Inflammatory macrophage treated with lipopolysaccharide for 1 hour (primary cell): ENCODE data around the gene GAB1.

ENCODE experiments used
- DNase-seq, 2 donors: peaks; one replicate each; pipeline ENCODE4 v3.0.0-alpha.2; 2020 to 2022

GAB1 gene

DNA sequence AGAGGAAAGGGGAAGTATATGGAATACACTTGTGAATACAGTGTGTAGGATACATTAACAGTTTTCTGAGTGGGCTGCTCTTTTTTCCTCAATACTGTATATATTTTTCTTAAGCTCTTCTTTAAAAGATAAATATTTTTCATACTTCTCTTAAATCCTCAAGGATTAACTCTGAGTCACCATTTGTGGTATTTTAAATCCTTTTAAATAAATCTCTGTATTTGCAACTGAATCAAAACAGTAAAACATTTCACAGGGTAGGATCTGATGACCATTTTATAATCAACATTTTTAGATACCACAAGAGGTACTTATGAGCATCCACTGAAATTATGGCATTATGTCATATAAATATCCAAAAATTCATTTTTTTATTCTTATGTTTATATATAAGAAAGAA lies 87.6 kb downstream of the GAB1 start:
- no peak for DNase-seq

DNA sequence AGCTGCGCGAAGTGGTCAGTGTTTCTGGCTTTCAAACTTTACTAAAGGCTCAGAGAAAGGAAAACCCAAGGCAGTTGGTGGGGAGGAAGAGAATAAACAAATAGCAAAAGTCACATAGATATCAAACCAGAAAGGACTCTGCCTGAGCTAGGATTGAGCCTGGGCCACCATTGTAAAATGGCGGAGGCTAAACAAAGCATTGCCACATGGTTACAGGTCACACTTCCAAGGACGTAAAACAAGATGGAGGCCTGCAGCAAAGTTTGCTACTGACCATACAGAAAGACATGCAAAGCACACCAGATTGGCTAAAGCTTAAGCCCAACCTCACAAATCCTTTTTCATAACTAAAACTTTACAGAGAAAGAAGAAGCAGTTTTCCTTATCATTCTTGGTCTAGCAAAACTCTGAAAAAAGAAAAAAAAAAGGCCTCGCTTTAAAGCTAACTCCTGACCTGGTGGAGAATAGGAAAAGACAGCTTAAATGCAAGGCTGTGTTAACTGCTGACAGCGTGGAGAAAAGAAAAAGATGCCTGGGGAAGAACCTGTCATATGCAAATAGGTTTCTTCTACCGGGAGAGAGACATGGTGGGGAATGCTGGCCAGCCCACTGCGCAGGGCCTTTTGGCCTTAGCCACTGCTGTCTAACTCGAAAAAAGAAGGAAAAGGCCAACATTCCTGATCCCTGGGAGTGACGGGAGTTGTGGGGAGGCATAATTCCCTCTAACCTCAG lies 95.0 kb downstream of the GAB1 start:
- DNase-seq = no peak

DNA sequence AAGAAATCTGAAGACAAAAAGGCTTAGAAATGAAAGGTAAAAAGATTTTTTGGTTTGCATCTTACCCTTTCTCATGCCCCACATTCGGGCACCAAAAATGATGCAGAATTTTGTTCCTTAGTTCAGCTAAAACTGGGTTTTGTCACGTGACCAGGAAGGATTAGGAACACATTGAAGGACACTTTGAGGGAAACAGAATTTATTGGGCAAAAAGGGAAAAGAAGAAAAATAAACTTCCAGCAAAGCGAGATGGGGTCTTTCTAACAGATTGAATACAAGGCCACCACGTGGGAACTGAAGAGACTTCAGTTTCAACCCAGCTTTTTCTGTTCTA lies 95.5 kb downstream of the GAB1 start:
- DNase-seq = no peak

DNA sequence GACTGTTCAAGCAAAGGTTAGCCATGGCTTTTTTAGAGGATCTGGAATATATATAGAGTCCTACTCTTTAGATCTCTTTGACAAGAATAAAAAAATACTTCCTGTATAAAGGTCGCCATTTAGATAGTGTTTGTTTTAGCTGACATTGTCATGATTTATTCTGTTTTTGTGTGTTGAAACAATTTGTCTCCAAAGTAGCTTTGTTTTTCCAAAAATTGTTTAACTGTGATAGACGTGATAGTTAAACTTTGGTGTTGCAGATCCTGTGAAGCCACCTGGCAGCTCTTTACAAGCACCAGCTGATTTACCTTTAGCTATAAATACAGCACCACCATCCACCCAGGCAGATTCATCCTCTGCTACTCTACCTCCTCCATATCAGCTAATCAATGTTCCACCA lies 96.6 kb downstream of the GAB1 start:
- DNase-seq = no peak

DNA sequence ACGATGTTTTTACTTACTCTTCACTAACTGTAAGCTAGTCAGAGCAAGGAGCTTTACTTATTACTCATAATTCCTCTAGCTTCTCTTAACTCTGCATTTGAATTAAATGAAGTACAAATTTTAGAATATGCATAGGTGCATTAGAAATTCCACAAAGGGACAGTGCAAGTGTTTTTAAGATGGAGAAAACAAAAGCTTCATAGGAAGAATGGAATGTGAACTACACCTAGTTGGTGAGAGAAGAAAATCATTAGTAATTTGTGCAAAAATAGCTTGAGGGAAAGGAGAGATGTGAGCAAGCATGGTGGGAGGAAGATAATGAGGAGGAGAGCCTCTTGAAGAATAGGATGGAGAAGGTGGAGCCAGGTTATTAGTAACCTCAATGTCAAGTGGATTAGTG lies 99.3 kb downstream of the GAB1 start:
- no peak for DNase-seq

DNA sequence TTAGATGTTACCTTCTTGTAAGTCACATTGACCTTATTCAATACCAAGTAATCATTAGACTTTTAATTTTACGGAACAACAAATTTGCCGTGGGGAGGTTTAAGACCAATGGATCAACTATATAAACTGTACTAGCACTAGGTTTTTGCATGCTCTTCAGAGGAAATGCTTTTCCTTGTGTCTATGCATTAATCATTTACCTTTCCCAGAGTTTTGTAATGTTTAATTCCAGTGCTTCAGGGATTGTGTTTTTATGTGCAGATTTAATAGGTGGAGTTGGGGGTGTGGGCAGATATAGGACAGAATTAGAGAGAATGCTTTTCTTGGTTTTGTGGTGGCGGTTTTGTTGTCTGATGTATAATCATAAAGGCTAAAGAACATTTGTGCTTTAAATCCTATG lies 100.8 kb downstream of the GAB1 start:
- no peak for DNase-seq

DNA sequence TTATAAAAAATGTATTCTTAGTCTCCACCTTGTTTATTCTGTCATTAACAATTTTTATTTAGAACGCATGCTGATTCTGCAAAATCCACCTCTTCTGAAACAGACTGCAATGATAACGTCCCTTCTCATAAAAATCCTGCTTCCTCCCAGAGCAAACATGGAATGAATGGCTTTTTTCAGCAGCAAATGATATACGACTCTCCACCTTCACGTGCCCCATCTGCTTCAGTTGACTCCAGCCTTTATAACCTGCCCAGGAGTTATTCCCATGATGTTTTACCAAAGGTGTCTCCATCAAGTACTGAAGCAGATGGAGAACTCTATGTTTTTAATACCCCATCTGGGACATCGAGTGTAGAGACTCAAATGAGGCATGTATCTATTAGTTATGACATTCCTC lies 101.3 kb downstream of the GAB1 start:
- no peak for DNase-seq

DNA sequence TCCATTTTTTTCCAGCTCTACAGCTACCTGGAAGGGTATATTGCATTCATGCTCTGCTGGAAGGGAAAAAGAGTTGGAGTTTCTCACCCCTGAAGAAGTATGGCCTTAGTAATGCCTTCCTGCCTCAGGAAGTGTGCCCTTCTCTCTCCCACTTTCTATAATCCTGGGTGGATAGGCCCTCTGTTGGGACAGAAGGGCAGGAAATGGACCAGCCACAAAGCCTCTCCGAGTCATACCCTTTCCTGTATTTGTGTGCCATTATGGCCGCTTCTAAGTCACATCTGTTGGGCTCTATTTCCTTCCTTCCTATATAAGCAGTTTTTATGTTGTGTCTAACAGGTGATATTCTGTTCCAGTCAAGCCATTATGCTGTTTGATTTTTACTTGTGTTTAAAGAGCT lies 102.0 kb downstream of the GAB1 start:
- no peak for DNase-seq

DNA sequence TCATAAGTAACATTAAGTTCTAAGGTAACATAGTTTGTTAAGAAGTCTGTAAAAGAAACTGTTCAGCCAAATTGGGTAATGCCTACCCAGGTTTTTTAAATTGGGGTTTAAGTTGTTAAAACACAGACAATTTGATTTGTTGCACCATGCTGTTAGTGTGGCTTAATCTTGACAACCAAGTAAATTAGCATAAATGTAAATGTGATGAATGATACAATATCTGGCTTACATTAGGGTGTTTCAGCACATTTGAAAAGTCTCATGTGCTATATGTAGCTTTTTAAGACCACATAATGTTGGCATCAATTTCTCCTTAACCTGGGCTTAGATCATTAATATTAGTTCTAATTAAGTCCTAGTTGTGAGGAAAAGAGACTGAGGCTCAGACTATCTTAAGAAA lies 104.4 kb downstream of the GAB1 start:
- DNase-seq = no peak

DNA sequence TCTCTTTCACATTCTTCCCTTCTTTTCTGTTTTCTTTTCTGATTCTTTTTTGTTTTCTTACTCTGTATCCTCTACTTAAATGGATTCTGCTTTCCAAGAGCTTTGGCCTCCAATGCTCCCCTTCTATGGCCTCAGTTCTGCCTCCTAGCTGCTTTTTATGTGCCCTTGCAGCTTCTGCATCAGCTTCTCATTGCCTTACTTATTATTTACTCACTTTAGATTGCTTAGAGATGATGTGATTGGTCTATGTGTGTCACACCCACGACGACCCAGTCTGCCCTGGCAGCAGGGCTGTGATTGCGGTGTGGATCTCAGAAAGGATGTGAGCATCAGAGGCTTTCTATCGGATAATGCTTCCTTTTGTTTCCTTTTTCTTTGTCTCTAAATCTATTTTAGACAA lies 105.0 kb downstream of the GAB1 start:
- no peak for DNase-seq

DNA sequence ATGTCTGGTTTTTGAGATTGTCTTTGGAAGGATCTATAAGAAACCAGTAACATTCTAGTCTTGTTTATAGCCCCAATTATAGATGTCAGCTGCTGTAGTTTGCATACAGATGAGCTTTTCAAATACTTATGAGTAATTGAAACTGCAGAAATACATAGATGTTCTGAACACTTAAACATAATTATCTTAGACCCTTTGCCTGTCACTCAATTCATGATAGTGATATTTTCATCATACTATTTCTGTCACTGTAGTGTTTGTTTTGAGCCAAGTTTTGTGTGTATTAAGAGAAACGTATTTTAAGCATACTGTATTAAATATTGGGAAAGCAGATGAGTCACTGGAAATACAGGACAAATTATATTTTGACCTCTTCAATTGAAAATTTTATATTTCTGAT lies 107.1 kb downstream of the GAB1 start:
- no peak for DNase-seq

DNA sequence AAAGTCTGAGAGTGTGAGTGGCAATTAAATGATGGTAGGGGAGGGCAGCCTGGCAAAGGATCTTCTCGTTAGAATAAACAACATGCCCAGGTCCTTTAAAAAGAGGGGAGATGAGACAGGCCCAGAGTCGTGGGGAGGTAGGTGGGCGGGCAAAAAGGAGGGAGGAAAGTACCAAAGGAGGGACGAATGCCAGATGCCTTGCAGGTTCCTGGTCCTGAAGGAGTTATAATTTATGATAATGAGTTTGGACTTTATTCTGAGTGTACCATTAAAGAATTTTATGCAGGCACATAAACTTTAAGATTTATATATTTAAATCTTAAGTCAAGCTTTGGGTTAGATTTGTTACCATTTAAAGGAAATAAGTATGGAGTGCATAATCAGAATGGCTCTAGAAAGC lies 114.5 kb downstream of the GAB1 start:
- DNase-seq = no peak

DNA sequence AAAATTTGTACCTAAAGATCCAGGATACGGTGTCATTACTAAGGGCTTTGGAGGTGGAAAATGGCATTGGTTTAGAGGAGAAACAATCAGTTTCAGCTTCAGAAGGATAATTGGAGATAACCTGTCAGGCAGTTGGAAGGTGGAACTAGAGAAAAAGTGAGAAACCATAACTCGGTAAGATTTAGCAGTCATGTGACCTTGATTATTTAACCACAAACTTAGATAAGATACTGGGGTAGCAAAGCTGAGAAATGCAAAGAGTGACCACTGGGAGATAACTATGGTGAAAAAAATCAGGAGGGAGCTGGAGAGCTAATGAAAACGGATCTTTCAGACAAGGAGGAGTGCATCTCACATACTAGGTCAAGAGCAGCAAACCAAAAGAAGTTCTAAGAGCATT lies 118.5 kb downstream of the GAB1 start:
- DNase-seq = no peak

DNA sequence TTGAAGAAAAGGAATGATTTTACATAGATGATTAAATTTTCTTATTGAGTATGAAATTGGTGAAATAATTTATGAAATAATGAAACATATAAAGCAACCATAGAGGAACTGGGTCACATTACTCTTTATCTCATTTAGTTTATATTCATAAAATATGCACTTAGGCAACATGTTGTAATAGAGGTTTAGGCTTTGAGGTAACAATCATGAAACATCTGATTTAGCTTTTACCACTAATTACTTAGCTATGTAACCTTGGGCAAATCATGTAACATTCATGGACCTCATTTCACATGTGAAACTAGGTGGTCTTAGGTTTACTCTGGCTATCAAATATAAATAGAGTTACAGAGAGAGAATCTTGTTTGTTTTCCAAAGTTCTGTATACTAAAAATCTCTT lies 122.3 kb downstream of the GAB1 start:
- DNase-seq = no peak

DNA sequence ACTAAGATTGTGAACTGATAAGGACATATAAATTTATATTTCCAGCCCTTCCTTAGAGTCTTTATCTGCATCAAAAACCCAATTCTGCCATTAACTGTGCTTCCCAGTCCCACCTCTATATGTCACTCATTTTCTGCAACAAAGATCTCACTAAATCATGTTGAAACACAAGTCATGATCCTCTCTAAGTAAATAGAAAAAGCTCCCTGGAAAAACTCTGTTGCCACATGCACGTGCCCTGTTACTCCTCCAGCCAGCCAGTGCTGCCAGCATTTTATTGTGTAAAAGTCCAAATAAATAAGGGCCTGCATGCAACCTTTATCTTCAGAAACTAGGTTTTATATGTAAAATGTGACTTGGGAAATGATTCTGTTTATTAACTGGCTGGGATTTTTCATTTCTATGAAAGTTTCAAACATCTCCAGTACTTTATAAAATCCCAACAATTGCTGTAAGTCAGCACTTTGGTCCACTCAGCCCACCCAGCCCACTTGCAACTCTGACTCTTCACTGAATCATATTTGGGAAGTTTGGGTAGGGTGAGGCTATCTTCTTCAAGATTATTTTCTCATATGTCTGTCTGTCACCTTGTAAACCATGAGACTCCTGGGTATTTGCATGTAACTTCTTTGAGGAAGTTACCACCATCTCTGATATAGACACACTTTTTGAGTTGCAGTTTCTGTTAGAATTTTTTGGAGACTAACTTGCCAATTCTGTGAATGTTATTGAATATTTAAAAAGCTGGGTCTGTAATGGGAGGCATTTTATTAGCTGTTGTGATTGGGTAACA lies 136.9 kb downstream of the GAB1 start:
- DNase-seq = peak; percentile 3 to 24

DNA sequence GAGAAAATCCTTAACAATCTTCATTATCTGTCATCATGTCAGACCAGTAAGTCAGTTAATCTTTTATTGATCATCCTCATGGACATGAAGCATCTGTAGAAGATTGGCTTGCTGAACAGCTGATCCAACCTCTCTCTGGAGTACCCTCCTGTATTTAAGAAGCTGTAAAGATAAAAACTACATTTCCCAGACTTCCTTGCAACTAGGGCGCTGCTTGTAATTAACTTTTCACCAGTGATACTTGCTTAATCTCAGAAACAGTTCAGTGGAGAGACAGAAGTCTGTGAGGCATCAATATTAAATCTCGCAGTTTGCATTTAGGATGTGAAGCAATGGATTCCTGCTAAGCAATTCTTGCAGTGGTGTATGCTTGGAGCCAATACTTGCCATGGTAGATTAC lies 140.8 kb downstream of the GAB1 start:
- DNase-seq = no peak

DNA sequence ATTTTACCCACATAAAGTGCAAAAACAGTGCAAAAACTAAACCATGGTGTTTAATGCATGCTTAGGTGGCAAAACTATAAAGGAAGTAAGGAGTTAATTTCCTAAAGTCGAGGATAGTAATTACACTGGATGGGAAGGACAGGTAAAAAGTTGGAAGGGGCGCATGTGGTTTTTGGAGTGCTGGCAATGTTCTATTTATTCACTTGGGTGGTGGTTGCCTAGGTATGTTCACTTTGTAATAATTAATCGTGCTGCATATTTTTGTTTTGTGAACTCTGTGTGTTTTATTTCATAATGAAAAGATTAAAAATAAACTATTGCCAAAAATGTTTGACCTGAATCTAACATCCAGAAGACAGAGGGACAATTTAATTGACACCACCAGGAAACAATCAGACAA lies 144.7 kb downstream of the GAB1 start:
- DNase-seq = no peak

DNA sequence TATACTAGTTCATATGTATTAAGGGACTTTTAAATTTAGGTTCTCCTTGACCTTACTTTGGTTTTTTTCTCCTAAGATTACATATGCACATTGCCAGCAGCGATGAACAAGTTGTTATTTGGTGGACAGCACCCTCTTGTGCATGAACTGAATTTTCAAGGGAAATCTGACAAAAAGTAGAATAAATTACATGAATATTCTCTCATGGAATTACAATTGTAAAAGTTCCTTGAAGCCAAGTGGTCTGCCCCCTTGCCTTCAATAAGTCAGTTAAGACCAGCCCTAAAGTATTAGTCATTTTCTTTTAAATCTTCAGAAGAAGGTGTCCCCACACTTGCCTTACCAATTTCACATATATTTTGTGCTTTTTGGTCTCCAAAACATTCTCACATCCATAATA lies 146.2 kb downstream of the GAB1 start:
- peak; percentile 20 to 48 for DNase-seq

DNA sequence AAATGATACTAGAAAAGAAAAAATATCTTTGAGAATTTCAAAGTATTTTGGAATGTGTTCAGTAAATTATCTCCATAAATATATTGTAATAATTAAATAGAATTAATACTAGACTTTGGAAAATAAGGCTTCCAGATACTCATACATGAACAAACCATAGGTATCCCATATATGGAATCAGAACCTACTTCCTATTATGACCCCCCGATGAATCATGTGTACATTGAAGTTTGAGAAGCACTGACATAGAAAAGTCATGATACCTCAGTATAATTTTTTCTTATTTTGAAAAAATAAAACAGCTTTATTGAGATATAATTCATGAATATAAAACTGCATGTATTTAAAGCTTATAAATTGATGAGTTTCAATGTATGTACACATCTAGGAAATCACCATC lies 149.6 kb downstream of the GAB1 start:
- no peak for DNase-seq

DNA sequence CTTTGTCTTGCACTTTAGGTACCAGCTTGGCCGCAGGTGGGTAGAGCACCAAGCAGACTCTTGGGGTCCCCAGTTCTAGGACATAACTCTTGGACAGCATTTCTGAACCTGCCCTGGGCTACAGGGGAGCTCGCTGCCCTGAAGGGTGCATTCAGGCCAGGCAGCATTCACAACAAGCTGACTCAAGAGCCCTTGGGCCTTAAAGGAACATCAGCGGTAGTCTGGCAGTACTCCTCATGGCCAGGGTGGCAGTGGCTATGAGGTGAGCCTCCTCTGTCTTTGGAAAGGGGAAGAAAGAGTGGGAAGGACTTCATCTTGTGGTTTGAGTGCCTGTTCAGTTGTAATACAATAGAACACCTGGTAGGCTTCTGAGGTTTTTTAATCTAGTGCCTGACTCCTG lies 152.0 kb downstream of the GAB1 start:
- no peak for DNase-seq

DNA sequence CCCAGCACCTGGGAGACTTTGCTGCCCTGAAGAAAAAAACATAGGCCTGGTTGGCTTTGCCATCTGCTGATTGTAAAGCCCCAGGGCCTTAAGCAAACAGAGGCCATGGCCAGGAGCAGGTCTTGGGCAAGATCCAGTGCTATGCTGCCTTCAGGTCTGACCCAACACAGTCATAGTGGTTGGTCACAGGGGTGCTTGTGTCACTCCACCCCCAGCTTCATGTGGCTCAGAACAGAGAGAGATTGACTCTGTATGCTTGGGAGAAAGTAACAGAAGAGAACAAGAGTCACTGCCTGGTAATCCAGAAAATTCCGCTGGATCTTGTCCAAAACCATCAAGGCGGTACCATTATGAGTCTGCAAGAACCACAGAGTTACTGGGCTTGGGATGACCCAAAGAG lies 152.4 kb downstream of the GAB1 start:
- peak in 1 of 2 donors; percentile 43 for DNase-seq

DNA sequence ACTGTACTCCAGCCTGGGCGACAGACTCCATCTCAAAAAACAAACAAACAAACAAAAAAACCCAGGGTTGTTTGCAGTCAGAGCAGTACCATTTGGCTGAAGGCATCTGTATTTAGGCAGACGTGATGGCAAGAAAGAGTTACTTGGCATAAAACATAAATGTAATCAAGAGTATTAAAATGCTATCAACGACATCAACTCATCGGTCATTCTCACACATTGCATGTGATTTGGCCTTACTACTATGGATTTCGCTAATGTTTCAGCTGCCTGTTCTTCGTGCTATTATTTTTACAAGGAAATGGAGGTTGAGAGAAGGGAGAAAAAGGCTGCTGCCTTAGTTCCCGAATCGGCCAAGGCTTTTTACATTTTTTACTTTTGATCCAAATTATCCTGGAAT lies 161.3 kb downstream of the GAB1 start:
- DNase-seq = no peak

DNA sequence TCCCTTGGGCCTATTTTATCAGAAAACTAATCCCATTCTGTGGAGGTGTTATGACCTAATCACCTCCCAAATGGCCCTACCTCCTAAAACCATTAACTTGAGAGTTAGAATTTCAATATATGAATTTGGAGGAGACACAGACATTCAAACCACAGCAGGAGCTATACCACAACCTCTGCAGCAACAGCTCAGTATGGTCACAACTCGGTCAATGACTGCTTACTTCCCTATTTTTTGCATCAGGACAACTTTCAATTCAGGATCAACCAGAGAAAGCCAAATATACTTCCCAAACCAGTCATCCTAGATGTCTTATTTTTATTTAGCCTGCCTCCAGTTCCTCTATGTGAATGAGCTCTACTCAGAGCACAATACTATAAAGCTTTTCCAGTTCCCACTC lies 165.6 kb downstream of the GAB1 start:
- peak in 1 of 2 donors; percentile 6 for DNase-seq

DNA sequence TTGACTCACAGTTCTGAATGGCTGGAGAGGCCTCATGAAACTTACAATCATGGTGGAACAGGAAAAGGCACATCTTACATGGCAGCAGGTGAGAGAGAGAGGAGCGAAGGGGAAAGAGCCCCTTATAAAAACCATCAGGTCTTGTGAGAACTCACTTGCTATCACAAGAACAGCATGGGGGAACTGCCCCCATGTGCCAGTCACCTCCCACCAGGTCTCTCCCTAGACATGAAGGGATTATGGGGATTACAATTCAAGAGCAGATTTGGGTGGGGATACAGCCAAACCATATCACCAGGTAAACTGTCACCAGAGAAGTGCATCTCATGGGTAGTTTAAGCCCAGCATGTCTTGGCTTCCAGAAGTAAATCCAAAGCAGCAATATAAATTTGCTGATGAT lies 169.4 kb downstream of the GAB1 start:
- DNase-seq = no peak

DNA sequence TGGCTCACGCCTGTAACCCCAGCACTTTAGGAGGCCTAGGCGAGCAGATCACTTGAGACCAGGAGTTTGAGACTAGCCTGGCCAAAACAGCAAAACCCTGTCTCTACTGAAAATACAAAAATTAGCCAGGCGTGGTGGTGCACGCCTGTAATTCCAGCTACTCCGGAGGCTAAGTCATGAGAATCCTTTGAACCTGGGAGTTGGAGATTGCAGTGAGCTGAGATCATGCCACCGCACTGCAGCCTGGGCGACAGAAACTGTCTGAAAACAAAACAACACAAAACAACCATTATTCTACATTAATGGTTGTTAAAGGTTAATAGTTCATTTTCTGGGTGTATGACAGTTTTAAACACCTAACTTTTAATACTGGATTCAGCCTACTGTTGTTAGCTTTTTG lies 175.2 kb downstream of the GAB1 start:
- no peak for DNase-seq
